Neural progenitor cell (in vitro differentiated cells): Measurements from ENCODE around the gene CASQ1. TPM values are rescaled to one million over a fixed set of nuclear protein-coding genes. Genes with fewer than 3 reads are reported as not detected.

Experiments
- DNase-seq: peaks from one replicate; pipeline ENCODE4 v3.0.0-alpha.2; 2016; ENCODE audit warnings: low spot score
- H2AFZ ChIP-seq: fragments of 200-600 bp; sonication (generic); replicated peaks from 2 replicates; pipeline ENCODE4 v1.6.1; 2016; ENCODE audit warnings: antibody characterized with exemption
- H3F3A ChIP-seq: fragments of 200-600 bp; sonication (generic); 2 replicates; pipeline ENCODE4 v1.6.1; 2016; ENCODE audit warnings: antibody characterized with exemption, low read depth
- H3K27ac ChIP-seq: fragments of 200-600 bp; sonication (generic); 2 replicates; pipeline ENCODE4 v1.5.1; 2016; ENCODE audit warnings: mild to moderate bottlenecking
- H3K27me3 ChIP-seq: fragments of 200-600 bp; sonication (generic); 2 replicates; pipeline ENCODE4 v1.6.1; 2016; ENCODE audit warnings: mild to moderate bottlenecking, moderate library complexity
- H3K36me3 ChIP-seq: fragments of 200-600 bp; sonication (generic); 2 replicates; pipeline ENCODE4 v1.5.1; 2016
- H3K4me1 ChIP-seq: fragments of 200-600 bp; sonication (generic); 2 replicates; pipeline ENCODE4 v1.6.1; 2016; ENCODE audit warnings: mixed run types
- H3K4me2 ChIP-seq: fragments of 200-600 bp; sonication (generic); 2 replicates; pipeline ENCODE4 v1.6.1; 2016
- H3K4me3 ChIP-seq: fragments of 200-600 bp; sonication (generic); 2 replicates; pipeline ENCODE4 v1.5.1; 2016
- H3K79me2 ChIP-seq: fragments of 200-600 bp; sonication (generic); 2 replicates; pipeline ENCODE4 v1.6.1; 2016; ENCODE audit warnings: low read depth
- H3K9ac ChIP-seq: fragments of 200-600 bp; sonication (generic); 2 replicates; pipeline ENCODE4 v1.6.1; 2016
- H3K9me3 ChIP-seq: fragments of 200-600 bp; sonication (generic); 2 replicates; pipeline ENCODE4 v1.5.1; 2016; ENCODE audit warnings: low read depth
- H4K20me1 ChIP-seq: fragments of 200-600 bp; sonication (generic); 2 replicates; pipeline ENCODE4 v1.6.1; 2016; ENCODE audit warnings: low read depth
- H3K27ac Mint-ChIP-seq: 3 replicates; pipeline ENCODE4 v1.8.0; 2021; ENCODE audit warnings: mixed read lengths
- H3K27me3 Mint-ChIP-seq: 2 replicates; pipeline ENCODE4 v1.8.0; 2022; ENCODE audit warnings: low read depth, mild to moderate bottlenecking, inconsistent platforms, moderate library complexity, mixed read lengths; ENCODE audit not compliant: insufficient read depth
- H3K36me3 Mint-ChIP-seq: 3 replicates; pipeline ENCODE4 v1.8.0; 2021; ENCODE audit warnings: mixed read lengths
- H3K4me1 Mint-ChIP-seq: 3 replicates; pipeline ENCODE4 v1.8.0; 2021; ENCODE audit warnings: mixed read lengths
- H3K4me3 Mint-ChIP-seq: 3 replicates; pipeline ENCODE4 v1.8.0; 2021; ENCODE audit warnings: mild to moderate bottlenecking, moderate library complexity, mixed read lengths
- H3K9me3 Mint-ChIP-seq: 3 replicates; pipeline ENCODE4 v1.8.0; 2020; ENCODE audit warnings: mixed read lengths
- EZH2 ChIP-seq: fragments of 200-600 bp; sonication (generic); IDR thresholded peaks from 2 replicates; pipeline ENCODE4 v1.6.1; 2017; ENCODE audit warnings: antibody characterized with exemption, mild to moderate bottlenecking, moderate library complexity
- EZH2phosphoT487 ChIP-seq: fragments of 200-600 bp; sonication (generic); IDR thresholded peaks from 2 replicates; pipeline ENCODE4 v1.6.1; 2017; ENCODE audit warnings: antibody characterized with exemption
- total RNA-seq: library from RNA; depleted of rRNA; stranded (reverse); fragments of >200 nt; gene quantifications from 2 replicates; pipeline ENCODE4 v1.2.3, GENCODE V29; 2015; ENCODE audit warnings: low replicate concordance
- TF ChIP-seq, protein P1 (sequence below): fragments of 200-600 bp; sonication (generic); IDR thresholded peaks from 2 replicates; pipeline ENCODE4 v1.5.1; 2017; ENCODE audit warnings: antibody characterized with exemption, mild to moderate bottlenecking

The CASQ1 gene
- total RNA-seq, 1 donor from 2014 or later: not detected

DNA sequence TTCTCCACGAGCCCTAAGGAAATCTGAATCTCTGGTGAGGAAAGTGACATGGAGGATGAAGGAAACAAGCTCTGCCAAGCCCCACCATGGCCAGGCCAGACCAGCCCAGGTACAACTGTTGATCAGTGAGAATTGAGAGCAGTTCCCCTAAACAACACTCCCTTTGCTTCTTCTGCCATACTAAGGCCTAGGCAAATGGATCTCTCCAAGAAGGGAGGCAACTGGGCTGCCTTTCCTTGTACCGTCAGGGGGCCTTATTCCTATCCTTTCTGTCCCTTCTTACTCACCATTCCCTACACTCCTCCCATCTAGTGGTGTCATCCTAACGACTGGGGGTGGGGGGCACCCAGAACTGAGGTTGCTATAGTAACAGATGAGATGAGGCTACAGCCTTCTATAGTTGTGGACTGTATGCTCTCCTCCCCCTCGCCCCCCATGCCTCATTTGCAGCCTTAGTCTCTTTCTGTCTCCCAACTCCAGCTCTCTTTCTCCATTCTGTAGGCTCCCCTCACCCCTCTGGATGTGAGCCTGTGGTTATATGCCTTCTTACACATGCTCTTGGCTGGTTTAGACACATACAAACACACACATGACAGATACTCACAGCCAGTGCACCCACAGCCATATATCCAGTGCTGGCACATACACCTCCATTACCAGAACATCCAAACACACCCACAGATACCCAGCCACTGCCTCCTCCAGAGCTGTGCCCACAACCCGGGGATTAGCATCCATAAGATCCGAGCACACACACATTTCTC, 18.4 kb downstream of the CASQ1 start:
- Histone ChIP-seq H3K9me3 (no peaks in the 10 kb centered on the region), H3F3A (peaks cover 50% of the 10 kb centered on the region), H3K27ac (no peak overlapping the region), H3K36me3 (peaks cover 5% of the 10 kb centered on the region), H3K4me1 (peaks cover 68% of the 10 kb centered on the region), H2AFZ (no peak overlapping the region), H3K27me3 (no peaks in the 10 kb centered on the region), H3K4me2 (no peak overlapping the region), H4K20me1 (peaks cover 73% of the 10 kb centered on the region), H3K9ac (no peak overlapping the region), H3K79me2 (peaks cover 25% of the 10 kb centered on the region), H3K4me3 (no peak overlapping the region)
- Mint-ChIP-seq H3K27me3 (peaks cover 12% of the 10 kb centered on the region), H3K4me3 (peak overlapping the region; percentile 89), H3K4me1 (peaks cover 80% of the 10 kb centered on the region), H3K27ac (peak overlapping the region; percentile 74), H3K9me3 (no peaks in the 10 kb centered on the region), H3K36me3 (peaks cover 28% of the 10 kb centered on the region)
- TF ChIP-seq EZH2phosphoT487 (no peak), EZH2 (no peak)
- TF ChIP-seq, protein P1, sequence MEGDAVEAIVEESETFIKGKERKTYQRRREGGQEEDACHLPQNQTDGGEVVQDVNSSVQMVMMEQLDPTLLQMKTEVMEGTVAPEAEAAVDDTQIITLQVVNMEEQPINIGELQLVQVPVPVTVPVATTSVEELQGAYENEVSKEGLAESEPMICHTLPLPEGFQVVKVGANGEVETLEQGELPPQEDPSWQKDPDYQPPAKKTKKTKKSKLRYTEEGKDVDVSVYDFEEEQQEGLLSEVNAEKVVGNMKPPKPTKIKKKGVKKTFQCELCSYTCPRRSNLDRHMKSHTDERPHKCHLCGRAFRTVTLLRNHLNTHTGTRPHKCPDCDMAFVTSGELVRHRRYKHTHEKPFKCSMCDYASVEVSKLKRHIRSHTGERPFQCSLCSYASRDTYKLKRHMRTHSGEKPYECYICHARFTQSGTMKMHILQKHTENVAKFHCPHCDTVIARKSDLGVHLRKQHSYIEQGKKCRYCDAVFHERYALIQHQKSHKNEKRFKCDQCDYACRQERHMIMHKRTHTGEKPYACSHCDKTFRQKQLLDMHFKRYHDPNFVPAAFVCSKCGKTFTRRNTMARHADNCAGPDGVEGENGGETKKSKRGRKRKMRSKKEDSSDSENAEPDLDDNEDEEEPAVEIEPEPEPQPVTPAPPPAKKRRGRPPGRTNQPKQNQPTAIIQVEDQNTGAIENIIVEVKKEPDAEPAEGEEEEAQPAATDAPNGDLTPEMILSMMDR: no peak
- DNase-seq: no peak

DNA sequence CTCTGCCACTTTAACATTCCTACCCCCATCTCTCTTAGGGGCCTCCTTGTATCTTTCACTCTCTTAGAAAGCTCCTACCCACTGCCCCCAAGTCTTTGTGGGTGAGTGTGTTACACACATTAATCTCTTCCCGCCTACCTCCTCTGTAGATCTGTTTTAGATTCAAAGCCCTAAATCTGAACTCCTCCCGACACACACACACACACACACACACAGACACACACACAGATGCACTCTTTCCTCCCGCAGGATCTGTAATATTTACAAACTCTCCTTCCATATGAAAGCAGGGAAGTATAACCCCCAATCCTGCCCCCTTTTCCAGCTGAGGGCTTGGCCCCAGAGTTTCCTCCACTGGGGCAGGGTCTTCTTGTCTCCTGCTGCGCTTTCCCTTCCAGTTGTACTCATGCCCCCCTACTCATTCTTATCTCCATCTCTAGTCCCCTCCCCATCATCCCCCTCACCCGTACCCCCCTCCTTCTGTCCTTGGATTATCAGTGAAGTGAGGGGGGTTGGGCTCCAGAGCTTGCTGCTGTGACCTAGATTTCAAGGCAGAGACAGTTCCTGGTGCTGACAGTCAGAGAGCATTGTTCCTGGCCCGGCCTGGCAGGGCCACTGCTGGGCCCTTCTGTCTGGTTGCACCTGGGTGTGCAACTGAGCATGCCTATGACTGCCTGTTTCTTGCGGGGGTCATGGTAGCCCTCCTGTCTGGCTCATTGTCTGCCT, 19.1 kb downstream of the CASQ1 start:
- Mint-ChIP-seq H3K36me3 (peaks cover 32% of the 10 kb centered on the region), H3K27me3 (peaks cover 12% of the 10 kb centered on the region), H3K4me1 (peaks cover 74% of the 10 kb centered on the region), H3K4me3 (peak overlapping the region; percentile 89), H3K27ac (peak overlapping the region; percentile 92), H3K9me3 (no peaks in the 10 kb centered on the region)
- peaks cover 68% of the 10 kb centered on the region for H3K4me1 ChIP-seq
- H3K27ac ChIP-seq: no peak overlapping the region
- H3K27me3 ChIP-seq: no peaks in the 10 kb centered on the region
- no peak overlapping the region for H3K4me3 ChIP-seq
- DNase-seq: peak; percentile 73
- peaks cover 25% of the 10 kb centered on the region for H3K79me2 ChIP-seq
- H3F3A ChIP-seq: peaks cover 50% of the 10 kb centered on the region
- no peak overlapping the region for H3K9ac ChIP-seq
- no peaks in the 10 kb centered on the region for H3K9me3 ChIP-seq
- H4K20me1 ChIP-seq: peaks cover 73% of the 10 kb centered on the region
- no peak for TF ChIP-seq EZH2
- H2AFZ ChIP-seq: no peak overlapping the region
- peaks cover 5% of the 10 kb centered on the region for H3K36me3 ChIP-seq
- H3K4me2 ChIP-seq: peak overlapping the region; percentile 20

DNA sequence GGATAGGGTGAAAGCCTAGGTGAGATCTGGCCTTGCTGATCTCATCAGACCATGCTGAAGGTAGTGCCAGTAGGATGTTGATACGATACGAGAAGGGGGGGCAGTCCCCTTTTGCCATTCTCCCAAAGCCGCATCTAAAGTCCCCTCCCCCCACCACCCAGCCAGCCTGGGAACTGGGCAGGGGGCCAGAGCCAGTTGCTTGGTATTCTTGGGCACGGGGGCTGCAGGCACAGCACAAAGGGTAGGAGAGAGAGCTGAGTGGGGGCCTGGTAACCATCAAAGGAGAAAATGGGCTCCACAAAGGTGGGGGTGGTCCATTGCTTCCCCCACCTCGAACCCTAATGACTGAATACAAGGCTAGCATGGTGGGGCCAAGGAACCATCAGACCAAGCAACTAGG, 20.2 kb downstream of the CASQ1 start:
- Histone ChIP-seq H2AFZ (no peak overlapping the region), H3K9me3 (no peaks in the 10 kb centered on the region), H3K36me3 (peaks cover 5% of the 10 kb centered on the region), H3K4me3 (no peak overlapping the region), H3K27me3 (no peaks in the 10 kb centered on the region), H3K79me2 (peaks cover 23% of the 10 kb centered on the region), H3K27ac (no peak overlapping the region), H3F3A (peaks cover 53% of the 10 kb centered on the region), H3K4me2 (peak overlapping the region; percentile 30), H3K4me1 (peaks cover 62% of the 10 kb centered on the region), H3K9ac (no peak overlapping the region), H4K20me1 (peaks cover 73% of the 10 kb centered on the region)
- DNase-seq: no peak
- Mint-ChIP-seq H3K4me3 (peak overlapping the region; percentile 89), H3K27ac (peak overlapping the region; percentile 92), H3K27me3 (peaks cover 12% of the 10 kb centered on the region), H3K36me3 (peaks cover 40% of the 10 kb centered on the region), H3K9me3 (no peaks in the 10 kb centered on the region), H3K4me1 (peaks cover 69% of the 10 kb centered on the region)
- TF ChIP-seq EZH2phosphoT487 (no peak), EZH2 (no peak)
- TF ChIP-seq, protein P1: no peak
